ENCODE results near the gene LFNG. TPM values are rescaled to one million over a fixed set of nuclear protein-coding genes. Genes with fewer than 3 reads are reported as not detected.

LFNG gene
- total RNA-seq, 1 donor from 2014 or later, result 19.0 TPM

GRCh38 chr7:2541291-2542010 is 21.9 kb downstream of the LFNG start:
- no peaks in the 10 kb centered on the region for H3K9me3 Mint-ChIP-seq
- no peak overlapping the region for H3K27ac Mint-ChIP-seq
- DNase-seq (ENCODE audit: low spot score in 2 of 2, unreplicated experiment in 2 of 2), result no peak
- no peaks in the 10 kb centered on the region for H3K27me3 Mint-ChIP-seq (ENCODE audit: low read depth)
- TF ChIP-seq CTCF (IDR thresholded peaks at IDR 0.05; ENCODE audit: unreplicated experiment), result no peak
- H3K4me3 Mint-ChIP-seq, result no peak overlapping the region
- peaks cover 5% of the 10 kb centered on the region for H3K36me3 Mint-ChIP-seq
- no peaks in the 10 kb centered on the region for H3K4me1 Mint-ChIP-seq

- no peak for TF ChIP-seq CTCF (IDR thresholded peaks at IDR 0.05; ENCODE audit: unreplicated experiment)
- Mint-ChIP-seq H3K4me1 (no peaks in the 10 kb centered on the region), H3K9me3 (no peaks in the 10 kb centered on the region), H3K27me3 (ENCODE audit: low read depth) (no peaks in the 10 kb centered on the region), H3K27ac (no peak overlapping the region), H3K4me3 (no peak overlapping the region), H3K36me3 (peaks cover 9% of the 10 kb centered on the region)
- no peak for DNase-seq (ENCODE audit: low spot score in 2 of 2, unreplicated experiment in 2 of 2)
These were observed 22.7 kb downstream of the LFNG start for GRCh38 chr7:2542011-2542915.

- Mint-ChIP-seq H3K27ac (no peak overlapping the region), H3K36me3 (peaks cover 14% of the 10 kb centered on the region)
- DNase-seq (ENCODE audit: low spot score in 2 of 2, unreplicated experiment in 2 of 2), result no peak
These were observed 23.6 kb downstream of the LFNG start for GRCh38 chr7:2542916-2543871.

GRCh38 chr7:2544541-2545188 is 25.1 kb downstream of the LFNG start:
- Mint-ChIP-seq H3K9me3 (no peaks in the 10 kb centered on the region), H3K27me3 (ENCODE audit: low read depth) (no peaks in the 10 kb centered on the region), H3K4me3 (no peak overlapping the region), H3K4me1 (no peaks in the 10 kb centered on the region), H3K36me3 (peaks cover 18% of the 10 kb centered on the region), H3K27ac (no peak overlapping the region)
- DNase-seq (ENCODE audit: low spot score in 2 of 2, unreplicated experiment in 2 of 2), result no peak
- TF ChIP-seq CTCF (IDR thresholded peaks at IDR 0.05; ENCODE audit: unreplicated experiment), result no peak

More at GRCh38 chr7:2542916-2543871, 23.6 kb downstream of the LFNG start:
- Mint-ChIP-seq H3K4me3 (no peak overlapping the region), H3K4me1 (no peaks in the 10 kb centered on the region), H3K9me3 (no peaks in the 10 kb centered on the region), H3K27me3 (ENCODE audit: low read depth) (no peaks in the 10 kb centered on the region)
- TF ChIP-seq CTCF (IDR thresholded peaks at IDR 0.05; ENCODE audit: unreplicated experiment), result no peak

All from mesothelial cell of epicardium (in vitro differentiated cells).